Thyroid gland (tissue), 4 donors: ENCODE results near the gene TPMT. TPM values are rescaled to one million over a fixed set of nuclear protein-coding genes. Genes with fewer than 3 reads are reported as not detected.

Experiments
- DNase-seq, 2 donors: peaks; one replicate each; pipeline ENCODE4 v3.0.0-alpha.2; 2019
- H3K27ac ChIP-seq, 3 donors: fragments of 200-600 bp; sonication (generic); 1 replicate in 2 of 3; 2 replicates in 1 of 3; pipeline ENCODE4 v1.5.1; 2016 to 2019; ENCODE audit warnings: mild to moderate bottlenecking in 1 of 3, moderate library complexity in 1 of 3
- H3K27me3 ChIP-seq: fragments of 200-600 bp; sonication (generic); one replicate; pipeline ENCODE4 v1.5.1; 2019
- H3K36me3 ChIP-seq, 2 donors: fragments of 200-600 bp; sonication (generic); one replicate each; pipeline ENCODE4 v1.5.1; 2016 to 2019
- H3K4me1 ChIP-seq, 2 donors: fragments of 200-600 bp; sonication (generic); one replicate each; pipeline ENCODE4 v1.5.1; 2017 to 2019
- H3K4me3 ChIP-seq, 3 donors: fragments of 200-600 bp; sonication (generic); replicated peaks in 1 of 3; 1 replicate in 2 of 3; 2 replicates in 1 of 3; pipeline ENCODE4 v1.5.1; 2016; ENCODE audit warnings: mild to moderate bottlenecking in 1 of 3
- H3K9me3 ChIP-seq: fragments of 200-600 bp; sonication (generic); one replicate; pipeline ENCODE4 v1.5.1; 2017
- POLR2A ChIP-seq, 2 donors: fragments of 450-650 bp; IDR thresholded peaks; one replicate each; pipeline ENCODE4 v1.6.1; 2017; ENCODE audit warnings: antibody characterized with exemption in 2 of 2, mild to moderate bottlenecking in 2 of 2, moderate library complexity in 1 of 2
- WGBS, 2 donors: methylation state at CpG; one replicate each; pipeline ENCODE4 v1.1.5; 2017; 5-methylcytosine and 5-hydroxymethylcytosine counted together
- intact Hi-C: fragments of 100-400 bp; cut with DNase I; formaldehyde crosslinking; loops from one replicate; pipeline ENCODE4 v1.15.1; 2023
- total RNA-seq, 4 donors: library from RNA; depleted of rRNA; stranded (reverse); fragments of >200 nt; gene quantifications; one replicate each; pipeline ENCODE4 v1.2.3, GENCODE V29; 2016
- TF ChIP-seq, protein P1 (sequence below), 6 experiments: fragments of 200-600 bp in 3 of 6; fragments of 450-650 bp in 3 of 6; sonication (generic) in 3 of 6; IDR thresholded peaks; one replicate each; pipeline ENCODE4 v1.5.1; 2016 to 2019; ENCODE audit warnings: antibody characterized with exemption in 6 of 6, mild to moderate bottlenecking in 2 of 6, inconsistent platforms in 1 of 6, moderate library complexity in 1 of 6

TPMT gene
- total RNA-seq, 4 donors from 2014 or later = 76.7 to 142 (median 113) TPM

DNA sequence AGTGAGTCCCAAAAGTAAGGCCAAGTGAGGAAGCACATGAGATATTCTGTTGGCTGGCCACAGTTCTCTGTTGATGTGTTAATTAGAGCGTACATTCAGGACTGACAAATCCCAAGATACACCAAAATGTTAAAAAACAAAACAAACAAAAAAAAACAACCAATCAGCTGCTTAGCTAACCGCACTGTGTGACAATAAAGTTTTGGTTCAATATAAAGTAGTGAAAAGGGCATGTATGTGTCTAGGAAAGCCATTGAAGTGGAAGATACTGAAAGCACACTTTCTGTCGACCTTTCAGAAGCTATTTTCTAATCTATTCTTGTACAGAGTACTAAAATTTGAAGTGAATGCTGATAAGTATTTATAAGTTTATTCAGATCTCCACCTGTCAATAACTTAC, 58.5 kb downstream of the TPMT start:
- Histone ChIP-seq H3K27ac (no peak overlapping the region), H3K4me1 (peaks cover 0 to 17% of the 10 kb centered on the region in 2 donors), H3K36me3 (no peaks in the 10 kb centered on the region), H3K27me3 (no peaks in the 10 kb centered on the region), H3K4me3 (no peak overlapping the region), H3K9me3 (no peaks in the 10 kb centered on the region)
- 84 to 90% methylated on average over 3 of the region's 3 CpGs for WGBS, 2 donors
- DNase-seq = no peak
- intact Hi-C loops = no loop called here
- TF ChIP-seq, protein P1, sequence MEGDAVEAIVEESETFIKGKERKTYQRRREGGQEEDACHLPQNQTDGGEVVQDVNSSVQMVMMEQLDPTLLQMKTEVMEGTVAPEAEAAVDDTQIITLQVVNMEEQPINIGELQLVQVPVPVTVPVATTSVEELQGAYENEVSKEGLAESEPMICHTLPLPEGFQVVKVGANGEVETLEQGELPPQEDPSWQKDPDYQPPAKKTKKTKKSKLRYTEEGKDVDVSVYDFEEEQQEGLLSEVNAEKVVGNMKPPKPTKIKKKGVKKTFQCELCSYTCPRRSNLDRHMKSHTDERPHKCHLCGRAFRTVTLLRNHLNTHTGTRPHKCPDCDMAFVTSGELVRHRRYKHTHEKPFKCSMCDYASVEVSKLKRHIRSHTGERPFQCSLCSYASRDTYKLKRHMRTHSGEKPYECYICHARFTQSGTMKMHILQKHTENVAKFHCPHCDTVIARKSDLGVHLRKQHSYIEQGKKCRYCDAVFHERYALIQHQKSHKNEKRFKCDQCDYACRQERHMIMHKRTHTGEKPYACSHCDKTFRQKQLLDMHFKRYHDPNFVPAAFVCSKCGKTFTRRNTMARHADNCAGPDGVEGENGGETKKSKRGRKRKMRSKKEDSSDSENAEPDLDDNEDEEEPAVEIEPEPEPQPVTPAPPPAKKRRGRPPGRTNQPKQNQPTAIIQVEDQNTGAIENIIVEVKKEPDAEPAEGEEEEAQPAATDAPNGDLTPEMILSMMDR (IDR thresholded peaks at IDR 0.05) = no peak
- TF ChIP-seq POLR2A (IDR thresholded peaks at IDR 0.05) = no peak

- Histone ChIP-seq H3K27ac (no peak overlapping the region), H3K27me3 (no peaks in the 10 kb centered on the region), H3K4me3 (no peak overlapping the region), H3K9me3 (no peaks in the 10 kb centered on the region), H3K4me1 (peaks cover 0 to 11% of the 10 kb centered on the region in 2 donors), H3K36me3 (no peaks in the 10 kb centered on the region)
- no peak for DNase-seq
- 86 to 96% methylated on average over 1 of the region's 1 CpG for WGBS, 2 donors
- TF ChIP-seq, protein P1 (IDR thresholded peaks at IDR 0.05) = no peak
- TF ChIP-seq POLR2A (IDR thresholded peaks at IDR 0.05) = no peak
- intact Hi-C loops = no loop called here
Observed at GRCh38 chr6:18091382-18091781, 63.5 kb downstream of the TPMT start.

- no peak for DNase-seq
- H3K27ac ChIP-seq = no peak overlapping the region
- TF ChIP-seq, protein P1 (IDR thresholded peaks at IDR 0.05) = no peak
- no peak for TF ChIP-seq POLR2A (IDR thresholded peaks at IDR 0.05)
- H3K27me3 ChIP-seq = no peaks in the 10 kb centered on the region
- no peaks in the 10 kb centered on the region for H3K36me3 ChIP-seq
- H3K4me3 ChIP-seq = no peak overlapping the region
- peaks cover 0 to 11% of the 10 kb centered on the region in 2 donors for H3K4me1 ChIP-seq
- 84 to 94% methylated on average over 1 of the region's 1 CpG for WGBS, 2 donors
- intact Hi-C loops = no loop called here
- no peaks in the 10 kb centered on the region for H3K9me3 ChIP-seq
Observed at GRCh38 chr6:18090349-18090786, 64.5 kb downstream of the TPMT start.

DNA sequence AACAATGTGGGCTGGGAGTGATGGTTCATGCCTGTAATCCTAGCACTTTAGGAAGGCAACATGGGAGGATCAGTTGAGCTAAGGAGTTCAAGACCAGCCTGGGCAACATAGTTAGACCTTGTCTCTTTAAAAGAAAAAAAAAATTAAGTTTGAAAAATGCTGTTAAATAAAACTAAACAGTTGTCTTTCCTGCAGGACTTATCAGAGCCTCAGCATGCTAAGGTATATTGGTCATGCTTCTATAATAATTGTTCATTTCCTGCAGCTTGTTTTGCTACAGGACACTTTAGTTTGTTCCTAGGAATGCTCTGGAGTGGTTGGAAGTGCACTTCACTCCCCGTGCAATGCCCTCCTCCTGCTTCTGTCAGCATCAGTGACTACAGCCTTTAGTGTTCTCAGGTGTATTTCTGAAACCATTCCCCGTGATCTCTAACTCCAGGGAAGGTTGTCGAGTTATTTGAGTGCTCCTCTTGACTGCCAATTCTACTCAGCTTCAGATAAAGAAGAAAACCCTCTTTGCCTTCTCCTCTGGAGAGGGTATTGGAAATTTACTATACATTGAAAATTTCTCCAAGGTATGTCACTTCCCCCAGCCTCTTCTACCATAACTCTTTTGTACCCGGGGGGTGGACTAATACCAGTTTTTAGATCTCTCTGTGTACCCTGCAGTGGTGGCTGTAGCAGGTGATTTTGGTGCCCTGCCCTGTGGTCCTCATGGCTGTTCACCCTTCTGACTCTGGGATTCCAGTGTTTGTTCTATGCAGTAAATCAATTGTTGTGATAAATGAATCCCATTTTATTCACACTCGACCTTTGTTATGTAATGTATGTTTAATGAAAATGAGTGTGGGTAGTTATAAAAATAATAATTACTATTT, 66.2 kb downstream of the TPMT start:
- DNase-seq = peak; percentile 89 to 91
- WGBS, 2 donors = 34 to 35% methylated on average over 5 of the region's 5 CpGs
- Histone ChIP-seq H3K4me3 (no peak overlapping the region), H3K27ac (peak overlapping the region in 2 of 3 donors; percentile 68 to 74), H3K4me1 (peaks cover 0 to 11% of the 10 kb centered on the region in 2 donors), H3K9me3 (no peaks in the 10 kb centered on the region), H3K36me3 (no peaks in the 10 kb centered on the region), H3K27me3 (no peaks in the 10 kb centered on the region)
- TF ChIP-seq, protein P1 (IDR thresholded peaks at IDR 0.05) = no peak
- TF ChIP-seq POLR2A (IDR thresholded peaks at IDR 0.05) = no peak
- intact Hi-C loops = no loop called here
